ENCODE data around the gene DLGAP4. TPM values are rescaled to one million over a fixed set of nuclear protein-coding genes. Genes with fewer than 3 reads are reported as not detected.

The DLGAP4 gene
- total and polyA plus RNA-seq, 9 of the 15 experiments (the other 6 are each of a cell fraction or from before 2014, with no cell fraction given) = 0.31 to 34.1 (median 4.5) TPM

GRCh38 chr20:36460648-36461599 lies 154.8 kb downstream of the DLGAP4 start:
- Histone ChIP-seq H3K36me3 (ENCODE audit: control insufficient read depth, insufficient read depth, low read length) (no peaks in the 10 kb centered on the region; the same call in 2 of the 3 replicates), H3K9me3 (replicated peaks; ENCODE audit: control insufficient read depth, insufficient read depth, low read depth, low read length) (no peaks in the 10 kb centered on the region), H4K20me1 (replicated peaks; ENCODE audit: control insufficient read depth, insufficient read depth, low read length) (peaks cover 20% of the 10 kb centered on the region), H3K79me2 (ENCODE audit: control insufficient read depth, insufficient read depth, low read length) (peaks cover 30% of the 10 kb centered on the region), H3K27me3 (ENCODE audit: control insufficient read depth in 2 of 2, insufficient read depth in 2 of 2, low read length in 2 of 2) (no peaks in the 10 kb centered on the region), H2AFZ (ENCODE audit: low read depth, low read length) (peak overlapping the region; percentile 100), H3K9ac (ENCODE audit: insufficient read depth in 1 of 2, low read depth in 2 of 2, low read length in 2 of 2) (peak overlapping the region; percentile 82 to 91), H3K4me3 (peak overlapping the region; percentile 71), H3K4me2 (ENCODE audit: insufficient read depth, low read length) (peak overlapping the region; percentile 84), H3K9me1 (ENCODE audit: control insufficient read depth, insufficient read depth, low read length) (peaks cover 6% of the 10 kb centered on the region), H3K27ac (ENCODE audit: extremely low read depth, low read depth, low read length) (peak overlapping the region; percentile 98), H3K4me1 (replicated peaks in 1 of 2; ENCODE audit: control insufficient read depth in 2 of 2, insufficient read depth in 2 of 2, low read length in 2 of 2) (peaks cover 46% of the 10 kb centered on the region in 2 experiments)
- in situ Hi-C loops (cut with MboI) (no loop called here), intact Hi-C loops (cut with micrococcal nuclease) (no loop called here)
- 16% methylated on average over 29 of the region's 96 CpGs for WGBS (ENCODE audit: insufficient coverage, low coverage, missing lambda C conversion rate)
- ChIA-PET POLR2A (interaction anchor here (0.6 to 1.0 kb wide), 3 partner anchors 12 to 1965 kb away, joined by 3 read pairs; no protein-coding TSS in a partner anchor), CTCF (ENCODE audit: low intra/inter-chr PET ratio) (interaction anchor here (0.7 kb wide), 1 partner anchor 32 kb away, joined by 3 read pairs; no protein-coding TSS in a partner anchor)
- ATAC-seq (peak; percentile 86), FAIRE-seq (peak; percentile 89), DNase-seq (ENCODE audit: extremely low read depth in 1 of 4, low spot score in 3 of 4) (peak; percentile 93 to 95 (median 94))
- BruUV-seq (replicated peaks) = no TSS peak
- TF ChIP-seq KHSRP (IDR thresholded peaks at IDR 0.05) = no peak
- TF ChIP-seq KLF1 (tag; IDR thresholded peaks at IDR 0.05) = peak; percentile 46; the same call in 1 of the 2 replicates
- TF ChIP-seq BRD4 (IDR thresholded peaks at IDR 0.05) = no peak
- TF ChIP-seq, protein P1, sequence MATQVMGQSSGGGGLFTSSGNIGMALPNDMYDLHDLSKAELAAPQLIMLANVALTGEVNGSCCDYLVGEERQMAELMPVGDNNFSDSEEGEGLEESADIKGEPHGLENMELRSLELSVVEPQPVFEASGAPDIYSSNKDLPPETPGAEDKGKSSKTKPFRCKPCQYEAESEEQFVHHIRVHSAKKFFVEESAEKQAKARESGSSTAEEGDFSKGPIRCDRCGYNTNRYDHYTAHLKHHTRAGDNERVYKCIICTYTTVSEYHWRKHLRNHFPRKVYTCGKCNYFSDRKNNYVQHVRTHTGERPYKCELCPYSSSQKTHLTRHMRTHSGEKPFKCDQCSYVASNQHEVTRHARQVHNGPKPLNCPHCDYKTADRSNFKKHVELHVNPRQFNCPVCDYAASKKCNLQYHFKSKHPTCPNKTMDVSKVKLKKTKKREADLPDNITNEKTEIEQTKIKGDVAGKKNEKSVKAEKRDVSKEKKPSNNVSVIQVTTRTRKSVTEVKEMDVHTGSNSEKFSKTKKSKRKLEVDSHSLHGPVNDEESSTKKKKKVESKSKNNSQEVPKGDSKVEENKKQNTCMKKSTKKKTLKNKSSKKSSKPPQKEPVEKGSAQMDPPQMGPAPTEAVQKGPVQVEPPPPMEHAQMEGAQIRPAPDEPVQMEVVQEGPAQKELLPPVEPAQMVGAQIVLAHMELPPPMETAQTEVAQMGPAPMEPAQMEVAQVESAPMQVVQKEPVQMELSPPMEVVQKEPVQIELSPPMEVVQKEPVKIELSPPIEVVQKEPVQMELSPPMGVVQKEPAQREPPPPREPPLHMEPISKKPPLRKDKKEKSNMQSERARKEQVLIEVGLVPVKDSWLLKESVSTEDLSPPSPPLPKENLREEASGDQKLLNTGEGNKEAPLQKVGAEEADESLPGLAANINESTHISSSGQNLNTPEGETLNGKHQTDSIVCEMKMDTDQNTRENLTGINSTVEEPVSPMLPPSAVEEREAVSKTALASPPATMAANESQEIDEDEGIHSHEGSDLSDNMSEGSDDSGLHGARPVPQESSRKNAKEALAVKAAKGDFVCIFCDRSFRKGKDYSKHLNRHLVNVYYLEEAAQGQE (IDR thresholded peaks at IDR 0.05; ENCODE audit: borderline replicate concordance) = peak; percentile 100
- TF ChIP-seq, protein P1 (CRISPR knock-in tag; IDR thresholded peaks at IDR 0.05; ENCODE audit: low read depth) = peak; percentile 49; the same call in 1 of the 2 replicates
- TF ChIP-seq, protein P2, sequence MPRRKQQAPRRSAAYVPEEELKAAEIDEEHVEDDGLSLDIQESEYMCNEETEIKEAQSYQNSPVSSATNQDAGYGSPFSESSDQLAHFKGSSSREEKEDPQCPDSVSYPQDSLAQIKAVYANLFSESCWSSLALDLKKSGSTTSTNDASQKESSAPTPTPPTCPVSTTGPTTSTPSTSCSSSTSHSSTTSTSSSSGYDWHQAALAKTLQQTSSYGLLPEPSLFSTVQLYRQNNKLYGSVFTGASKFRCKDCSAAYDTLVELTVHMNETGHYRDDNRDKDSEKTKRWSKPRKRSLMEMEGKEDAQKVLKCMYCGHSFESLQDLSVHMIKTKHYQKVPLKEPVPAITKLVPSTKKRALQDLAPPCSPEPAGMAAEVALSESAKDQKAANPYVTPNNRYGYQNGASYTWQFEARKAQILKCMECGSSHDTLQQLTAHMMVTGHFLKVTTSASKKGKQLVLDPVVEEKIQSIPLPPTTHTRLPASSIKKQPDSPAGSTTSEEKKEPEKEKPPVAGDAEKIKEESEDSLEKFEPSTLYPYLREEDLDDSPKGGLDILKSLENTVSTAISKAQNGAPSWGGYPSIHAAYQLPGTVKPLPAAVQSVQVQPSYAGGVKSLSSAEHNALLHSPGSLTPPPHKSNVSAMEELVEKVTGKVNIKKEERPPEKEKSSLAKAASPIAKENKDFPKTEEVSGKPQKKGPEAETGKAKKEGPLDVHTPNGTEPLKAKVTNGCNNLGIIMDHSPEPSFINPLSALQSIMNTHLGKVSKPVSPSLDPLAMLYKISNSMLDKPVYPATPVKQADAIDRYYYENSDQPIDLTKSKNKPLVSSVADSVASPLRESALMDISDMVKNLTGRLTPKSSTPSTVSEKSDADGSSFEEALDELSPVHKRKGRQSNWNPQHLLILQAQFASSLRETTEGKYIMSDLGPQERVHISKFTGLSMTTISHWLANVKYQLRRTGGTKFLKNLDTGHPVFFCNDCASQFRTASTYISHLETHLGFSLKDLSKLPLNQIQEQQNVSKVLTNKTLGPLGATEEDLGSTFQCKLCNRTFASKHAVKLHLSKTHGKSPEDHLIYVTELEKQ (CRISPR knock-in tag; IDR thresholded peaks at IDR 0.05) = peak; percentile 47; the same call in 1 of the 2 replicates
- TF ChIP-seq, protein P3, sequence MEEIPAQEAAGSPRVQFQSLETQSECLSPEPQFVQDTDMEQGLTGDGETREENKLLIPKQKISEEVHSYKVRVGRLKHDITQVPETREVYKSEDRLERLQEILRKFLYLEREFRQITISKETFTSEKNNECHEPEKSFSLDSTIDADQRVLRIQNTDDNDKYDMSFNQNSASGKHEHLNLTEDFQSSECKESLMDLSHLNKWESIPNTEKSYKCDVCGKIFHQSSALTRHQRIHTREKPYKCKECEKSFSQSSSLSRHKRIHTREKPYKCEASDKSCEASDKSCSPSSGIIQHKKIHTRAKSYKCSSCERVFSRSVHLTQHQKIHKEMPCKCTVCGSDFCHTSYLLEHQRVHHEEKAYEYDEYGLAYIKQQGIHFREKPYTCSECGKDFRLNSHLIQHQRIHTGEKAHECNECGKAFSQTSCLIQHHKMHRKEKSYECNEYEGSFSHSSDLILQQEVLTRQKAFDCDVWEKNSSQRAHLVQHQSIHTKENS (CRISPR knock-in tag; IDR thresholded peaks at IDR 0.05) = no peak

Measured in K562 (cell line).